Lung (tissue), 12 donors: ENCODE data around the gene ZNF865. TPM values are rescaled to one million over a fixed set of nuclear protein-coding genes. Genes with fewer than 3 reads are reported as not detected.

Source experiments
- ATAC-seq: fragments of 200-7000 bp; cut with Tn5 transposase; one replicate; pipeline ENCODE4 v1.9.1; 2020; ENCODE audit warnings: moderate number of reproducible peaks; ENCODE audit not compliant: insufficient read depth, low FRiP score
- DNase-seq, 3 donors: peaks; one replicate each; pipeline ENCODE4 v3.0.0-alpha.2; 2013 to 2017
- H3K27ac ChIP-seq, 2 donors: one replicate each; pipeline ENCODE4 v1.5.1; 2013; ENCODE audit warnings: mild to moderate bottlenecking in 2 of 2, moderate library complexity in 2 of 2, control low read depth in 1 of 2, inconsistent platforms in 1 of 2, low read depth in 1 of 2, low read length in 1 of 2
- H3K27me3 ChIP-seq, 3 donors: one replicate each; pipeline ENCODE4 v1.5.1; 2013; ENCODE audit warnings: low read length in 2 of 3; ENCODE audit not compliant: control insufficient read depth in 3 of 3, insufficient read depth in 3 of 3
- H3K36me3 ChIP-seq, 4 donors: one replicate each; pipeline ENCODE4 v1.5.1; 2013; ENCODE audit warnings: low read length in 4 of 4, mild to moderate bottlenecking in 1 of 4, moderate library complexity in 1 of 4; ENCODE audit not compliant: control insufficient read depth in 4 of 4, insufficient read depth in 4 of 4
- H3K4me1 ChIP-seq, 5 donors: one replicate each; pipeline ENCODE4 v1.5.1; 2013; ENCODE audit warnings: low read length in 5 of 5, mild to moderate bottlenecking in 2 of 5, moderate library complexity in 1 of 5; ENCODE audit not compliant: control insufficient read depth in 5 of 5, insufficient read depth in 5 of 5
- H3K4me3 ChIP-seq: one replicate; pipeline ENCODE4 v1.5.1; 2013; ENCODE audit warnings: mild to moderate bottlenecking, control low read depth, moderate library complexity
- H3K9ac ChIP-seq, 2 donors: one replicate each; pipeline ENCODE4 v1.5.1; 2013; ENCODE audit warnings: low read length in 2 of 2, control low read depth in 1 of 2; ENCODE audit not compliant: insufficient read depth in 1 of 2
- H3K9me3 ChIP-seq, 4 donors: one replicate each; pipeline ENCODE4 v1.5.1; 2013; ENCODE audit warnings: low read length in 3 of 4, mild to moderate bottlenecking in 1 of 4, moderate library complexity in 1 of 4; ENCODE audit not compliant: control insufficient read depth in 4 of 4, insufficient read depth in 3 of 4
- CTCF ChIP-seq: IDR thresholded peaks from 2 replicates; pipeline ENCODE4 v1.5.1; 2012; ENCODE audit warnings: mild to moderate bottlenecking; ENCODE audit errors: control extremely low read depth, extremely low read depth
- WGBS, 2 donors: extraction: QIAGEN DNeasy Blood & Tissue Kit; methylation state at CpG; one replicate each; pipeline ENCODE4 v1.1.7; 2013; 5-methylcytosine and 5-hydroxymethylcytosine counted together
- polyA plus RNA-seq, 2 donors: library from polyadenylated mRNA; stranded (reverse); fragments of 200-250 nt; gene quantifications; one replicate each; pipeline ENCODE4 v1.2.1, GENCODE V29; 2013
- total RNA-seq, 2 donors: library from RNA; depleted of rRNA in 1 of 2; stranded (reverse); fragments of >200 nt in 1 of 2; gene quantifications; one replicate each; pipeline ENCODE4 v1.2.1, GENCODE V29; 2014 to 2021
- donor health status: control.
- donor health status: control.
- donor health status: Bipolar disorder and iron deficiency.
- donor health status: healthy.
- donor health status: DM: yes; HTN: yes; CAD: no.

ZNF865 gene
- total and polyA plus RNA-seq, 4 donors = 5.1 to 19.3 (median 10.0) TPM

- no peaks in the 10 kb centered on the region for H3K9me3 ChIP-seq
- WGBS, 2 donors = 3% methylated on average over 38 to 65 of the region's 65 CpGs
- no peak overlapping the region for H3K9ac ChIP-seq
- peak overlapping the region; percentile 26 for H3K4me3 ChIP-seq
- DNase-seq (no peak), ATAC-seq (no peak)
- H3K27me3 ChIP-seq = no peaks in the 10 kb centered on the region
- peak overlapping the region in 1 of 2 donors; percentile 83 for H3K27ac ChIP-seq
- TF ChIP-seq CTCF = no peak
- peaks cover 6 to 33% (median 17%) of the 10 kb centered on the region in 5 donors for H3K4me1 ChIP-seq
- peaks cover 0 to 12% (median 3%) of the 10 kb centered on the region in 4 donors for H3K36me3 ChIP-seq
These were observed 36.9 kb downstream of the ZNF865 start for GRCh38 chr19:55642153-55643002.

- DNase-seq (peak; percentile 65 to 73 (median 72)), ATAC-seq (peak; percentile 38)
- 3 to 4% methylated on average over 56 of the region's 56 CpGs for WGBS, 2 donors
- Histone ChIP-seq H3K4me3 (peak within 1 kb of the TSS; percentile 80), H3K36me3 (peaks cover 0 to 12% (median 3%) of the 10 kb centered on the region in 4 donors), H3K27me3 (no peaks in the 10 kb centered on the region), H3K4me1 (peaks cover 6 to 37% (median 17%) of the 10 kb centered on the region in 5 donors), H3K27ac (peak within 1 kb of the TSS; percentile 82 to 83), H3K9ac (peak within 1 kb of the TSS in 1 of 2 donors; percentile 62), H3K9me3 (no peaks in the 10 kb centered on the region)
- TF ChIP-seq CTCF = no peak
These were observed 37.8 kb downstream of the ZNF865 start, which contains the start of gene ZNF581 for GRCh38 chr19:55643003-55643886. Gene ZNF581 (plus strand): TSS chr19:55643649. CDS start chr19:55644572, 923 bp downstream.

GRCh38 chr19:55643887-55644176 is 38.4 kb downstream of the ZNF865 start:
- 1% methylated on average over 15 of the region's 15 CpGs for WGBS, 2 donors
- H3K9ac ChIP-seq = peak overlapping the region in 1 of 2 donors; percentile 32
- peak overlapping the region; percentile 72 for H3K4me3 ChIP-seq
- ATAC-seq (no peak), DNase-seq (no peak)
- no peaks in the 10 kb centered on the region for H3K27me3 ChIP-seq
- peaks cover 0 to 12% (median 3%) of the 10 kb centered on the region in 4 donors for H3K36me3 ChIP-seq
- no peaks in the 10 kb centered on the region for H3K9me3 ChIP-seq
- TF ChIP-seq CTCF = no peak
- peak overlapping the region; percentile 42 to 82 for H3K27ac ChIP-seq
- peaks cover 6 to 41% (median 20%) of the 10 kb centered on the region in 5 donors for H3K4me1 ChIP-seq
